Esophagus muscularis mucosa (tissue), 4 donors: Measurements from ENCODE around the gene KIF5C. TPM values are rescaled to one million over a fixed set of nuclear protein-coding genes. Genes with fewer than 3 reads are reported as not detected.

ENCODE experiments used
- DNase-seq: peaks from one replicate; pipeline ENCODE4 v3.0.0-alpha.2; 2017; ENCODE audit errors: extremely low spot score
- H3K27ac ChIP-seq, 4 donors: fragments of 200-600 bp; sonication (generic); replicated peaks in 1 of 4; 1 replicate in 3 of 4; 2 replicates in 1 of 4; pipeline ENCODE4 v1.5.1; 2016 to 2019; ENCODE audit warnings: mild to moderate bottlenecking in 1 of 4
- H3K27me3 ChIP-seq, 4 donors: fragments of 200-600 bp; sonication (generic); one replicate each; pipeline versions ENCODE4 v1.5.1 to v1.6.0; 2016 to 2019
- H3K36me3 ChIP-seq, 4 donors: fragments of 200-600 bp; sonication (generic); one replicate each; pipeline ENCODE4 v1.5.1; 2016 to 2019
- H3K4me1 ChIP-seq, 4 donors: fragments of 200-600 bp; sonication (generic); one replicate each; pipeline ENCODE4 v1.5.1; 2016 to 2019
- H3K4me3 ChIP-seq, 4 donors: fragments of 200-600 bp; sonication (generic); 1 replicate in 2 of 4; 2 replicates in 2 of 4; pipeline ENCODE4 v1.5.1; 2016 to 2019; ENCODE audit warnings: mild to moderate bottlenecking in 4 of 4, moderate library complexity in 1 of 4
- H3K9me3 ChIP-seq, 4 donors: fragments of 200-600 bp; sonication (generic); 1 replicate in 3 of 4; 2 replicates in 1 of 4; pipeline ENCODE4 v1.5.1; 2016 to 2019
- CTCF ChIP-seq, 3 experiments: fragments of 200-600 bp in 2 of 3; fragments of 450-650 bp in 1 of 3; sonication (generic) in 2 of 3; IDR thresholded peaks; one replicate each; pipeline ENCODE4 v1.5.1; 2017 to 2019; ENCODE audit warnings: antibody characterized with exemption in 3 of 3, mild to moderate bottlenecking in 2 of 3, moderate library complexity in 1 of 3
- EP300 ChIP-seq: sonication (generic); formaldehyde crosslinking; IDR thresholded peaks from one replicate; pipeline ENCODE4 v1.6.1; 2017; ENCODE audit warnings: antibody characterized with exemption
- POLR2A ChIP-seq: fragments of 450-650 bp; IDR thresholded peaks from one replicate; pipeline ENCODE4 v1.6.1; 2017; ENCODE audit warnings: antibody characterized with exemption, moderate library complexity, mild to moderate bottlenecking, low read depth
- POLR2AphosphoS5 ChIP-seq, 2 donors: sonication (generic); formaldehyde crosslinking; IDR thresholded peaks; one replicate each; pipeline ENCODE4 v1.6.1; 2017; ENCODE audit warnings: antibody characterized with exemption in 2 of 2
- WGBS: methylation state at CpG from one replicate; pipeline ENCODE4 v1.1.5; 2018; 5-methylcytosine and 5-hydroxymethylcytosine counted together
- intact Hi-C: fragments of 100-400 bp; cut with DNase I; formaldehyde crosslinking; loops from one replicate; pipeline ENCODE4 v1.15.1; 2023
- small RNA-seq, 3 donors: library from RNA; depleted of rRNA; stranded (forward); fragments of <200 nt; gene quantifications; one replicate each; pipeline ENCODE3, GENCODE V24; 2016
- total RNA-seq, 4 donors: library from RNA; depleted of rRNA; stranded (reverse); fragments of >200 nt; gene quantifications; one replicate each; pipeline versions ENCODE4 v1.1.0 to v1.2.1, GENCODE V29; 2016

Gene KIF5C
- total RNA-seq, 4 donors from 2014 or later, result 2.9 to 4.6 (median 3.2) TPM

GRCh38 chr2:149068996-149069888 lies 194.2 kb downstream of the KIF5C start:
- no peak for DNase-seq
- Histone ChIP-seq H3K27ac (no peak overlapping the region), H3K27me3 (no peaks in the 10 kb centered on the region), H3K9me3 (no peaks in the 10 kb centered on the region), H3K4me1 (peaks cover 4 to 24% (median 18%) of the 10 kb centered on the region in 4 donors), H3K36me3 (no peaks in the 10 kb centered on the region), H3K4me3 (no peak overlapping the region)
- intact Hi-C loops, result no loop called here
- 50% methylated on average over 5 of the region's 5 CpGs for WGBS
- TF ChIP-seq CTCF (IDR thresholded peaks at IDR 0.05) (no peak), POLR2A (no peak), POLR2AphosphoS5 (IDR thresholded peaks at IDR 0.05) (no peak), EP300 (no peak)

DNA sequence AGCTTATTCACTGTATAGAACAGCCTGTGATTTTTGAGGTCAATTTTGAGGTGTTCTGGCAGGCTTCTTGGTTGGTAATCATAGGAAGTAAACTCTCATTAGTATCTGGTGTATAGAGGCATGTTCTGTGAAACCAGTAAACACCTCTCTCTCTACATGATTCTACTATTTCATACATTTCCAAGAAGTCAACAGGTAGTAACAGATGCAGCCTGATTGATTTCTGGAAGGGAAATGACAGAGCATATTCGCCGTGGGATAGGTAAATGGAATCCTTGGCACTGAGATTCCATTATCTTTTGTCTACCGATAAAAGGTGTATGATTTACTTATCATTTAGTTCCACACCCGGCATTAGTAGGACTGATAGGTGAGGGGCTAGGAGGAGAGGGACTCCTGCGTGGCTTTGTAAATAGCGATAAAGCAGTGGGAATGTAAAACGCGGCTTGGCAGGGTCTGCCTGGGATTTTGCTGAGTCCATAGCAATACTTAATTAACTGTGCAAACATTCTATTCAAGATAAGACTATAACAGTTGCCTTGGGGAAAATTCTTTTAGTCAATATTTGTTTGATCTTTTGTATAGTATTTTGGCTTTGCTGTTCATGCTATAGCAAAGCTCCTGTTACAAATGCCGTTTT lies 195.8 kb downstream of the KIF5C start:
- no peaks in the 10 kb centered on the region for H3K9me3 ChIP-seq
- TF ChIP-seq EP300 (no peak), POLR2AphosphoS5 (IDR thresholded peaks at IDR 0.05) (no peak), POLR2A (no peak), CTCF (IDR thresholded peaks at IDR 0.05) (no peak)
- no peak overlapping the region for H3K27ac ChIP-seq
- H3K27me3 ChIP-seq, result no peaks in the 10 kb centered on the region
- intact Hi-C loops, result no loop called here
- no peak overlapping the region for H3K4me3 ChIP-seq
- H3K4me1 ChIP-seq, result peaks cover 4 to 13% (median 9%) of the 10 kb centered on the region in 4 donors
- WGBS, result 78% methylated on average over 9 of the region's 9 CpGs
- DNase-seq, result no peak
- no peaks in the 10 kb centered on the region for H3K36me3 ChIP-seq

GRCh38 chr2:149075105-149075504 lies 200.1 kb downstream of the KIF5C start:
- no peaks in the 10 kb centered on the region for H3K9me3 ChIP-seq
- intact Hi-C loops, result no loop called here
- no peaks in the 10 kb centered on the region for H3K27me3 ChIP-seq
- WGBS, result 79% methylated on average over 2 of the region's 2 CpGs
- H3K36me3 ChIP-seq, result no peaks in the 10 kb centered on the region
- no peak overlapping the region for H3K27ac ChIP-seq
- H3K4me3 ChIP-seq, result no peak overlapping the region
- no peaks in the 10 kb centered on the region for H3K4me1 ChIP-seq
- no peak for DNase-seq
- TF ChIP-seq POLR2AphosphoS5 (IDR thresholded peaks at IDR 0.05), result no peak
- no peak for TF ChIP-seq POLR2A
- no peak for TF ChIP-seq EP300
- no peak for TF ChIP-seq CTCF (IDR thresholded peaks at IDR 0.05)

DNA sequence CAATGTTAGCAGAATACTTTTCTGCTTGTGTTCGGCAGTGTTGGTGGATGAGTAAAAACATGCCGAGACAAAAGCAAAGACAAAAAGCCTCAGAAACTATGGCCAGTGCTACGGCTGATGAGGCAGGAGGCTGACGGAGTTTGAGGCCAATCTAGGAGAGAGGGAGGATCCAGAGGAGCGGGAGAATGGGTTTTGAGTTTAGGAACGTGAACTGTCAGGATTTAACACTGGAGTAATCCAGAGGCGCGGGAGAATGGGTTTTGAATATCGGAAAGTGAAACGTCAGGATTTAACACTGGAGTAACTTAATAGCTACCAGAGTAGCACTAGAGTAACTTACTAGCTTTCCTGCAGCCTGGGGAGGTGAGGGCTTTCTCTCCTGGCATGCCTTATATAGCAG lies 200.8 kb downstream of the KIF5C start:
- no peaks in the 10 kb centered on the region for H3K36me3 ChIP-seq
- no peak for DNase-seq
- TF ChIP-seq EP300 (no peak), POLR2A (no peak), POLR2AphosphoS5 (IDR thresholded peaks at IDR 0.05) (no peak), CTCF (IDR thresholded peaks at IDR 0.05) (no peak)
- 52% methylated on average over 10 of the region's 10 CpGs for WGBS
- no peak overlapping the region for H3K27ac ChIP-seq
- intact Hi-C loops, result no loop called here
- H3K4me3 ChIP-seq, result peak overlapping the region in 1 of 4 donors; percentile 20
- H3K9me3 ChIP-seq, result no peaks in the 10 kb centered on the region
- no peaks in the 10 kb centered on the region for H3K27me3 ChIP-seq
- H3K4me1 ChIP-seq, result no peaks in the 10 kb centered on the region

Small RNAs within 50 kb of the gene (small RNA-seq; reads per million reads assigned to genes)
- gene RNU2-9P, result 0 reads per million in 3 donors
- 0 reads per million in 3 donors for gene UBBP3

Other genes with a start within 250 kb of the KIF5C start
- gene EPC2, start 230.5 kb upstream of the KIF5C start, total RNA-seq, result 10 to 100 TPM; 25.0 to 34.1 (median 28.1) TPM
- gene LYPD6B, start 163.5 kb downstream of the KIF5C start, total RNA-seq, result not detected